ENCODE results near the gene PRRG3. TPM values are rescaled to one million over a fixed set of nuclear protein-coding genes. Genes with fewer than 3 reads are reported as not detected.

PRRG3 gene
- total and polyA plus RNA-seq, 2 donors (not counting 3 experiments of a cell fraction or from before 2014, with no cell fraction given) = not detected

DNA sequence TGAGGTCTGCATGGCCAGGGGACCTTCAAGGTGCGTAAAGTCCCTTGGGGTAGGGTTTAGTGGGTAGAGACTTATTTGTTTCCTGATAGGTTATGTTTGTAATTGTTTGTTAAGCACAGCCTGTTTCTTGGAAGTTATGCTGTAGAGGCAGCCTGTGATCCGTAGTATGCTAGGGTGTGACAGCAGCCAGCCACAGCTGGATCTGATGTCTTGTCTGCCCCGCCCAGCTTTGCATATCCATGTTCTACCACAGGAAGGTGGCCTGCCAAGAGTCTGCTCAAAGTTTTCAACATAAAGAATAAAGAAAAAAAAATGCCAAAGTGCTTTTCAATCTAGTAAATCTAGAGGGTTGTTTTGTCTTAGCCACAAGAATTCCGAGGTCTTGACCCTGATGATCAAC lies 19.1 kb upstream of the PRRG3 start:
- ChIA-PET POLR2A (no interaction called here), CTCF (no interaction called here)
- BruUV-seq (replicated peaks) = no TSS peak
- DNase-seq (ENCODE audit: low read depth, low spot score) = no peak
- dilution Hi-C loops (cut with MboI; ENCODE audit: extremely low pct_ligation_motif_present, low sequenced_read_pairs) = no loop called here
- intact Hi-C loops (cut with micrococcal nuclease) = no loop called here
- Histone ChIP-seq H3K27ac (ENCODE audit: insufficient read depth, low read depth, low read length) (no peak overlapping the region), H4K20me1 (replicated peaks; ENCODE audit: control insufficient read depth, extremely low read depth, insufficient read depth, low read length) (no peaks in the 10 kb centered on the region), H3K79me2 (ENCODE audit: control insufficient read depth, insufficient read depth, low read length) (no peaks in the 10 kb centered on the region), H2AFZ (ENCODE audit: low read depth, low read length) (no peak overlapping the region), H3K9me3 (replicated peaks; ENCODE audit: control insufficient read depth, insufficient read depth, low read length) (no peaks in the 10 kb centered on the region), H3K4me2 (ENCODE audit: insufficient read depth, low read length) (no peak overlapping the region), H3K9me1 (replicated peaks; ENCODE audit: control insufficient read depth, extremely low read depth, insufficient read depth, low read length) (no peaks in the 10 kb centered on the region), H3K9ac (replicated peaks; ENCODE audit: extremely low read depth, insufficient read depth, low read length) (no peak overlapping the region), H3K36me3 (ENCODE audit: control insufficient read depth in 2 of 2, extremely low read depth in 1 of 2, insufficient read depth in 2 of 2, low read length in 2 of 2) (no peaks in the 10 kb centered on the region), H3K4me3 (replicated peaks in 1 of 3; ENCODE audit: insufficient read depth in 1 of 3, low read depth in 1 of 3, low read length in 3 of 3) (no peak overlapping the region), H3K4me1 (ENCODE audit: control insufficient read depth, extremely low read depth, insufficient read depth, low read length) (no peaks in the 10 kb centered on the region), H3K27me3 (ENCODE audit: control insufficient read depth in 2 of 2, insufficient read depth in 2 of 2, low read length in 2 of 2) (no peaks in the 10 kb centered on the region)
- no peak for FAIRE-seq
- TF ChIP-seq GATA2 (IDR thresholded peaks at IDR 0.05; ENCODE audit: insufficient read depth, insufficient read length, low read depth, low read length) (no peak), JUN (IDR thresholded peaks at IDR 0.05; ENCODE audit: borderline replicate concordance, insufficient read depth, insufficient read length, low read depth) (no peak), POLR2A (IDR thresholded peaks at IDR 0.05; ENCODE audit: low read depth, low read length) (no peak), FOS (IDR thresholded peaks at IDR 0.05; ENCODE audit: borderline replicate concordance, insufficient read depth, low read length) (no peak), POLR2AphosphoS5 (IDR thresholded peaks at IDR 0.05; ENCODE audit: insufficient read depth, low read depth, low read length) (no peak), EZH2 (IDR thresholded peaks at IDR 0.05; ENCODE audit: borderline replicate concordance, low read depth, low read length, severe bottlenecking) (no peak), MYC (IDR thresholded peaks at IDR 0.05; ENCODE audit: low read depth, low read length) (no peak), MAX (IDR thresholded peaks at IDR 0.05; ENCODE audit: insufficient read depth, insufficient read length) (no peak)
- TF ChIP-seq, protein P1, sequence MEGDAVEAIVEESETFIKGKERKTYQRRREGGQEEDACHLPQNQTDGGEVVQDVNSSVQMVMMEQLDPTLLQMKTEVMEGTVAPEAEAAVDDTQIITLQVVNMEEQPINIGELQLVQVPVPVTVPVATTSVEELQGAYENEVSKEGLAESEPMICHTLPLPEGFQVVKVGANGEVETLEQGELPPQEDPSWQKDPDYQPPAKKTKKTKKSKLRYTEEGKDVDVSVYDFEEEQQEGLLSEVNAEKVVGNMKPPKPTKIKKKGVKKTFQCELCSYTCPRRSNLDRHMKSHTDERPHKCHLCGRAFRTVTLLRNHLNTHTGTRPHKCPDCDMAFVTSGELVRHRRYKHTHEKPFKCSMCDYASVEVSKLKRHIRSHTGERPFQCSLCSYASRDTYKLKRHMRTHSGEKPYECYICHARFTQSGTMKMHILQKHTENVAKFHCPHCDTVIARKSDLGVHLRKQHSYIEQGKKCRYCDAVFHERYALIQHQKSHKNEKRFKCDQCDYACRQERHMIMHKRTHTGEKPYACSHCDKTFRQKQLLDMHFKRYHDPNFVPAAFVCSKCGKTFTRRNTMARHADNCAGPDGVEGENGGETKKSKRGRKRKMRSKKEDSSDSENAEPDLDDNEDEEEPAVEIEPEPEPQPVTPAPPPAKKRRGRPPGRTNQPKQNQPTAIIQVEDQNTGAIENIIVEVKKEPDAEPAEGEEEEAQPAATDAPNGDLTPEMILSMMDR (IDR thresholded peaks at IDR 0.05; ENCODE audit: extremely low read depth in 1 of 2, insufficient read depth in 1 of 2, low read depth in 1 of 2, low read length in 2 of 2) = no peak
